22Rv1 (cell line): ENCODE measurements around the gene KISS1R.
A peak's percentile ranks its signal among the peaks of the same experiment; 100 is the strongest.

ENCODE experiments used
- H3K27ac ChIP-seq: fragments of 450-650 bp; 2 replicates; pipeline ENCODE4 v1.5.1; 2017
- CTCF ChIP-seq: fragments of 450-650 bp; IDR thresholded peaks from 2 replicates; pipeline ENCODE4 v1.5.1; 2017; ENCODE audit warnings: mild to moderate bottlenecking
- ZFX ChIP-seq: fragments of 450-650 bp; IDR thresholded peaks from 2 replicates; pipeline ENCODE4 v1.6.1; 2017; ENCODE audit warnings: antibody characterized with exemption, borderline replicate concordance

Gene KISS1R

GRCh38 chr19:932648-933552 is 15.8 kb downstream of the KISS1R start:
- H3K27ac ChIP-seq, result no peak overlapping the region
- no peak for TF ChIP-seq CTCF
- TF ChIP-seq ZFX, result no peak

DNA sequence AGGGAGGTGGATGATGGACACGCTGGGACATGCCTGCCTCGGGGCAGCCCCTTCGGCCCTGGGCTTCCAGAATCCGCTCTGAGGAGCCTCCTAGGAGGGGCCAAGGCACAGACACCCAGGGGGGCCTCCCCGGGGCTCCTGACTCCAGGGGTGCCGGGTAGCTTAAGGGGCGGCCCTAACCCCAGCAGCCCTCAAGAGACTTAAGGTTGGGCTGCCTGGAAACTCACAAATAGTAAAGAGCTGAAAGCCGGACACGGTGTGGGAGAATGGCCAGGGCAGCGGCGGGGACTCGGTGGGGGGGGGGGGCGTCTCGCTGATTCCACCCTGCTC is 16.4 kb downstream of the KISS1R start:
- TF ChIP-seq CTCF (no peak), ZFX (no peak)
- no peak overlapping the region for H3K27ac ChIP-seq

DNA sequence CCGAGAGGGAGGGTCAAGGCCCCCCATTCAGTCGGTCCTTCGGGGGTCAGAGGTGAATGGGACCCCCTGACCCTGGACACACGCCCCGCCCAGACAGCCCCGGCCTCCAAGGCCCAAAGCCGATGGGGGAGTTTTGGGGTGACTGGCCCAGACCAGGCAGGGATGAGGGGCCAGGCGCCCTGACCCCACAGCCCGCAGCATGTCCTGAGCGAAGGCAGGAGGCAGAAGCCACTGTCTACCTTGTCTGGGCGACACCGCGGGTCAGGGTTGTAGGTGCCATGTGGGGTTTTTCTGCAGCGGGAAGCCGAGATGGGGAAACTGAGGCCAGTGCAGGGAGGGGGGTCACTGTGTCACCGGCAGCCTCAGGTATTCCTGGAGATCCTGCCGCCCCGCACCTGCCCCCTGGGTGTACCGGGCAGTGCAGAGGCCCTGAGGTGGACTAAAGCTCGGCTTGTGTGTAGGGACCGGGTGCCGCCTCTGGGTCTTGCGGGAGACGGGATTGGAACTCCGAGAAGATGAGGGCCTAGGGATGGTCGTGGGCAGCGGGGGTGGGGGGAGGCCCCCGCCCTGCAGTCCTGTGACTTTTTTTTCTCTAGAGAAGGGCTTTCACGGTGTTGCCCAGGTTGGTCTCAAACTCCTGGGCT is 17.2 kb downstream of the KISS1R start:
- no peak for TF ChIP-seq ZFX
- no peak for TF ChIP-seq CTCF
- H3K27ac ChIP-seq, result peak overlapping the region; percentile 53

- TF ChIP-seq CTCF (no peak), ZFX (no peak)
- peak overlapping the region; percentile 53 for H3K27ac ChIP-seq
Measured at GRCh38 chr19:934865-935479, 17.8 kb downstream of the KISS1R start.

GRCh38 chr19:936175-936546 is 19.0 kb downstream of the KISS1R start:
- no peak for TF ChIP-seq CTCF
- TF ChIP-seq ZFX, result no peak

DNA sequence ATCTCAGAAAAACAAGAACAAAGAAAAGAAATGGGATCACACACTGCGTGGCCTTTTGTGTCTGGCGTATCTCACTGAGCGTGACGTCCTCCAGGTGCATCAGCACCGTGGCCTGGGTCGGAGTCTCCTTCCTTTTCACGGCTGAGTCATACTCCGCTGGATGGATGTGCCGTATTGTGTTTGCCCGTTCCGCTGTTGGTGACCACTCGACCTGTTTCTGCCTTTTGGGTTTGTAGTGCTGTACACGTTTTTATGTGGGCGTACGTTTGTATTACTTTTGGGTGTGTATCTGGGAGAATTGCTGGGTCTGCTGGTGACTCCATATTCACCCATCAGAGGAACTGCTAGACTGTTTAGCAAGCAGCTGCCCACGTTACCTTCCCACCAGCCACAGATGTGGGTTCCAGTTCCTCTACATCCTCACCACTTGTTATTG is 20.1 kb downstream of the KISS1R start:
- H3K27ac ChIP-seq, result no peak overlapping the region
- no peak for TF ChIP-seq ZFX
- no peak for TF ChIP-seq CTCF

More at GRCh38 chr19:936175-936546, 19.0 kb downstream of the KISS1R start:
- H3K27ac ChIP-seq, result no peak overlapping the region
